DMS53 treated with DMSO at 0.1 percent for 48 hours (cell line): Measurements from ENCODE around the gene LZTFL1.

Experiments
- DNase-seq: peaks from one replicate; lab custom pipeline; 2025; ENCODE audit not compliant: unreplicated experiment; lab: John Stamatoyannopoulos, UW

The LZTFL1 gene

GRCh38 chr3:45841757-45842491 lies at the start of gene LZTFL1:
Gene LZTFL1, minus strand, starts transcription at chr3:45842119. Its CDS starts 128 bp downstream, at chr3:45841991.
- DNase-seq: peak; percentile 63

- DNase-seq: no peak
These were observed 48.5 kb upstream of the LZTFL1 start for GRCh38 chr3:45890405-45890804.

GRCh38 chr3:45889337-45889736 lies 47.4 kb upstream of the LZTFL1 start:
- DNase-seq: no peak

GRCh38 chr3:45887759-45888511 lies 46.0 kb upstream of the LZTFL1 start:
- DNase-seq: no peak

- no peak for DNase-seq
These were observed 45.4 kb upstream of the LZTFL1 start for GRCh38 chr3:45887285-45887684.

GRCh38 chr3:45885979-45886705 lies 44.2 kb upstream of the LZTFL1 start, which contains the start of gene CCR9:
Gene CCR9, plus strand, starts transcription at chr3:45886543. Its CDS starts 8,391 bp downstream, at chr3:45894934.
- no peak for DNase-seq

GRCh38 chr3:45884368-45885201 lies 42.7 kb upstream of the LZTFL1 start:
- no peak for DNase-seq

GRCh38 chr3:45881078-45882022 lies 39.4 kb upstream of the LZTFL1 start:
- DNase-seq: no peak

GRCh38 chr3:45880725-45881077 lies 38.8 kb upstream of the LZTFL1 start:
- no peak for DNase-seq

GRCh38 chr3:45878124-45878523 lies 36.2 kb upstream of the LZTFL1 start:
- no peak for DNase-seq

GRCh38 chr3:45874677-45875346 lies 32.9 kb upstream of the LZTFL1 start:
- DNase-seq: no peak

- DNase-seq: no peak
These were observed 31.7 kb upstream of the LZTFL1 start for GRCh38 chr3:45873638-45874037.

- DNase-seq: no peak
These were observed 31.1 kb upstream of the LZTFL1 start for GRCh38 chr3:45873036-45873435.

GRCh38 chr3:45872569-45872968 lies 30.6 kb upstream of the LZTFL1 start:
- no peak for DNase-seq

- no peak for DNase-seq
These were observed 29.9 kb upstream of the LZTFL1 start for GRCh38 chr3:45871780-45872179.

- DNase-seq: no peak
These were observed 28.2 kb upstream of the LZTFL1 start for GRCh38 chr3:45870099-45870498.

GRCh38 chr3:45869638-45870037 lies 27.7 kb upstream of the LZTFL1 start:
- no peak for DNase-seq

- no peak for DNase-seq
These were observed 26.7 kb upstream of the LZTFL1 start for GRCh38 chr3:45868650-45869049.

GRCh38 chr3:45868213-45868612 lies 26.3 kb upstream of the LZTFL1 start:
- DNase-seq: peak; percentile 33
